Measurements from ENCODE around the gene SAMD15.
"Not testable (repeated sequence)": the region's sequence is repeated elsewhere in the genome, so short reads cannot be mapped to it uniquely, and the experiment has no call there.

Gene SAMD15

DNA sequence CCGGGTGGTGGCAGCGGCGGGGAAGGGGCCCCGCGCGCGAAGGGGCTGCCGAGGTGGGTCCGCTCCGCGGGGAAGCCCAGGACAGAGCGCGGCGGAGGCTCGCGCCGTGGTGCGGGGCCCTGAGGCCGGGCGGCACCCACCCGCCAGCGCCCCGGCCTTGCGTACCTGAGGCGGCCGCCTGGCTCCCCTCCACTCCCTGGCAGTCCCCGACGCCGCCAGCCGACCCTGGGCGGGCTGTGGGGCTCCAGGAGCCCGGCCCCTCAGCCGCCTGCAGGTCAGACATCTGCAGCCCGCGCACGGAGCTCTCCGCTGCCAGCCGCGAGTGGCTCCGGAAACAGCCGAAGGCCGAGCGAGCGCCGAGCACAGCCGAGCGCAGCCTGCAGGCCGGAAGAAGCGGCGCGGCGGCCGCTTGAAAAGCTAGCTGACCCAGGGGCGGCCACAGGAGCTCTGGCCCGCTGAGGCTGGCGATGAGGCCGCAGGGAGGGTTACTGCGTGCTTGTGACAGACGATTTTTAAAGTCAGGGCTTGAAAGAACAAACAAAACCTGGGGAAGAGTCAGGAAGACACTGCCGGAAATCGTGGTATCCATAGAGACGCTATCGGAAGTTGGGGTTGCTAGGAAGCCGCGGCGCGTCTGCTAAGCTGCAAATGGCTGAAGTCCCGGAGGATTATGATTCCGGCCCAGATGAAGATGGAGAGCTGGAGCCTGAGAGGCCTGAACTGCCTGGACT is at the start of gene SAMD15, which contains the start of gene TMED8:
SAMD15 (plus strand) TSS at position 609 of the 731 bp plus-strand sequence; CDS start at position 649, 40 bp downstream.
TMED8 (minus strand) TSS at position 324 of the 731 bp plus-strand sequence; CDS start at position 283, 41 bp downstream.
- peak; percentile 76 for DNase-seq

DNA sequence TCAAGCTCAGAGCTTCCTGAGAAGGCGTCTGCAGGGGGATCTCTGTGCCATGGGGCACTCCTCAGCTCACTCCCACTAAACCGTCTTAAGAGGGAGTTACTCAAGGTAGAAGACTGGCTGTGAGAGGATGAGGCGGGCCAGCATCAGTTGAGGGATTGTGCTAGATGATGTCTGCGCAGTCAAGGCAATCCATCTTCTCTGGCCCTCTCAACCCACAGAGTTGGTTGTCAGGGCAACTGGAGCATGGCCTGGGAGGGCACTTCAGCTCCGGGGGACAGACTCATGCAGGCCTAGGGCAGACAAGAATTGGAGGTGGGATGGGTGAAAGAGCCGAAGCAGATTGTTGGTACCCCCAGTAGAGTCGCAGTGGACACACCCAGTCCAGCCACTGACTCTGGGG is 47.3 kb upstream of the SAMD15 start:
- DNase-seq: no peak

DNA sequence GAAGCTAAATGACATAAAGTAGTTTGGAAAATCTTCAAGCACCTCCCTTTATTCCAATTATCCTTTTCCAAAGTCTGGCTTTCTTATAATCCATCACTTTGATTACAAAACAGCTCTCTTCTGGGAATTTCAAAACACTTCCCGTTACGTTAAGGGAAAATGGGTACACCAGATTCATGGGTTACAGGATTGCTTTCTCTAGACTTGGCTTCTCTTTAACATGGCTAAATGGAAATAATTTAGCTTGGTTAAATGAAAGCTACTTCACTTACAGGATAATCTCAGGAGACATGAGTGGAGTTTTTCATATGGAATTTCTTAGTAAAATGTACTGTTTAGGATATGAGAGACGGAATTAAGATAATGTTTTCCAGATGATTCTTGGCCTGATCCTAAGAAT is 41.6 kb upstream of the SAMD15 start:
- no peak for DNase-seq

GRCh38 chr14:77337255-77337654 is 39.9 kb upstream of the SAMD15 start:
- not testable (repeated sequence) for DNase-seq

- no peak for DNase-seq
Observed at GRCh38 chr14:77337880-77338279, 39.3 kb upstream of the SAMD15 start.

DNA sequence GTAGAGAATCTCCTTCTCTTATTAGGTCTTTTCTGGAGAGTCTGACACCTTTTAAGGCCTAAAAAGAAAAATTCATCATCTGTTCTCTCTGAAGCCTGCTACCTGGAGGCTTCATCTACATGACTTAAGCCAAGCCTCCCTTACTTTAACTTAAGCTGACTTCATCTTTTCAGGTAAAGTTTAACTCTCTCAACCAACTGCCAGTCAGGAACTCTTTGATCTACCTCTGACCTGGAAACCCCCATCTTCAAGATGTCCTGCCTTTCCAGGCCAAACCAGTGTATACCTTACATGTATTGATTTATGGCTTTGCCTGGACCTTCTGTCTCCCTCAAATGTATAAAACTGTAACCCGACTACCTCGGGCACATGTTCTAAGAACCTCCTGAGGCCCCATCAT is 38.9 kb upstream of the SAMD15 start:
- no peak for DNase-seq

DNA sequence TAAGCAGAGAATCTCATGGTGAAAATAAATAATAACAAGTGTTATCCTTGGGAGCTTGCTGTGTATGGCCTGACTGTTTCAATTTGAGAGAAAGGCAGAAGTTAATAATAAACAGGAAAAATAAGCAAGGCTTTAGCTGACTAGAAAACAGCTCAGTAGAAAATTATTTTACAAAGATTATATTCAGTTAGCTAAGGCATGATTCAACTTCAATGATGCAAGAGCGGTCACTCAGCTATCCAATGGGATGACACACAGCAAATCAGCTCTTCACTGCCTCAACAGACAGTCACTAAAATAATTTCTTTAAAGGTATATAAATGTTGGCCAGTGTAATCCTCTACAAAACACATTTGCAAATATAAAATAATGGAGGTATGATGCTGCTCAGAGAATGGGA is 37.8 kb upstream of the SAMD15 start:
- DNase-seq: no peak

- no peak for DNase-seq
Observed at GRCh38 chr14:77340389-77340788, 36.8 kb upstream of the SAMD15 start.

GRCh38 chr14:77342726-77343397 is 34.3 kb upstream of the SAMD15 start:
- DNase-seq: no peak

GRCh38 chr14:77343662-77344061 is 33.5 kb upstream of the SAMD15 start:
- DNase-seq: no peak

- no peak for DNase-seq
Observed at GRCh38 chr14:77344377-77344996, 32.7 kb upstream of the SAMD15 start.

DNA sequence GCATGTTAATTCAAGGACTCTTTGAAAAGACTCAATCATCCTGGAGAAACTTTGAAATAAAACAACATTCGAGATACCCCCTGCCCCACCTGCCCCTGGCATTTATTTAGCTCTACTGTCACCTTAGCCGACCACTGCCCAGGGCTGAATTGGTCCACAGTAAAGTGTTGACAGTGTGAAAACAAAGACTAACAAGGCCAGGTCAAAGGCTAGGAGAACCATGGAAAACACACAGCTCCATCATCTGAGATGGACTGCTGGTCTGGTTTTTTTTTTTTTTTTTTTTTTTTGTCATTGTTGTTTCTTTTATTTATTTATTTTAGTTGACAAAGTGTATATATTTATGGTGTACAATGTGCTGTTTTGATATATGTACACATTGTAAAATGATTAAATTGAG is 30.7 kb upstream of the SAMD15 start:
- no peak for DNase-seq

GRCh38 chr14:77347751-77348150 is 29.4 kb upstream of the SAMD15 start:
- DNase-seq: no peak

GRCh38 chr14:77353469-77354141 is 23.6 kb upstream of the SAMD15 start:
- no peak for DNase-seq

DNA sequence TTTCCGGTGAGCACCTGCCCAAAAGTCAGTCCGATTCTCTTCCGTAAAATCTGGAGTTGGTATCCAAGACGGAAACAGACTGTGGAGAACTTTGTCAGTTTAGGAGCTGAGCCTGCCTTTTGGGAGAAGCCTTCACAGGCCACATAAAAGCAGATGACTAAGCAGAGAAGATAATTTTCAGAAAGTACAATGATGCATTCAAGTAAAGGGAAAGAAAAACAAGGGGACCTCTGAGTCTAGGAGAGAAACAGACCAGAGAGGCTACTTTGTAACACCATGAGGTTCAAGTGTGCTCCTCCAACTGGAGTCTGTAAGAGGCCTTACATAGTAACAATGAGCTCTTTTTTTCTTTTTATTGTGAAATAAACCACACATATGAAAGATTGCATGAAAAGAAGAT is 21.4 kb upstream of the SAMD15 start:
- DNase-seq: no peak

DNA sequence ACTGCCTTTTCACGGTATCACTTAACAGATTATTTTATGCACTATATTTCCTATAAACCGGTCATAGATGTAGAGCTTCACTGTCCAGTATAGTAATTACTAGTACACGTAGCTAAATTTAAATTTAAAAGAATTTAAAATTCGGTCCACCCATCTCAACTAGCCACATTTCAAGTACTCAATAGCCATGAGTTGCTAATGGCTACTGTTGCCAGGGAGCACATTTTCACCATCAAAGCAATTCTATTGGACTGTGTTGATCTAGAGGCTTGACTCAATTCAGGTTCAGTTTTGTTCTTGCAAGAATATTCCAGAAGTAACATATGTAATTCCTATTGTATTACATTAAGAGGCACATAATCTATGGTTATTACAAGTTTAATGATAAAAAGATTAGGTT is 20.3 kb upstream of the SAMD15 start:
- no peak for DNase-seq

DNA sequence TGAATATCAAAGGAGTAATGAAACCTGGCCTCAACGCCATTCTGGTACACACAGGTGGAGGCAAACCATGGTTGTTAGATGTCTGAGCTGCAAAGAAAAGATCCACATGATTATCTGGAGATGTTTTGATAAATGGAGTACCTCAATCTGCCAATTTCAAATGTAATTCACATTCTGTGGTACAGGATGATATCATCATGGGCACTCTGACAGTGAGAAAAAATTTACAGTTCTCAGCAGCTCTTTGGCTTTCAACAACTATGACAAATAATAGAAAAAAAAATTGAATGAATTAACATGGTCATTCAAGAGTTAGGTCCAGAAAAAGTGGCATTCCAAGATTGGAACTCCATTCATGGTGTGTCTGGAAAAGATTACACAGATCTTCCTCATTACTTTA is 17.6 kb upstream of the SAMD15 start:
- DNase-seq: no peak

DNA sequence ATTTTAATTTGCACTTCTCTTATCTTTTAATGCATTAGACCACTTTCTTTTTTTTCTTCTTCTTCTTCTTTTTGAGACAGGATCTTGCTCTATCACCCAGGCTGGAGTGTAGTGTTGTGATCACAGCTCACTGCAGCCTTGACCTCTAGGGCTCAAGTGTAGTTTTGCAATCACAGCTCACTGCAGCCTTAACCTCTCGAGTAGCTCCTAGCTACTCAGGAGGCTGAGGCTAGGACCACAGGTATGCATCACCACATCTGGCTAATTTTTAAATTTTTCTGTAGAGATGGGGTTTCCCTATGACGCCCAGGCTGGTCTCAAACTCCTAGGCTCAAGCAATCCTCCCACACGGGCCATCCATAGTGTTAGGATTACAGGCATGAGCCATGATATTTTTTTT is 13.0 kb upstream of the SAMD15 start:
- DNase-seq: no peak

- DNase-seq: no peak
Observed at GRCh38 chr14:77369285-77369684, 7.9 kb upstream of the SAMD15 start.

GRCh38 chr14:77372304-77372841 is 4.8 kb upstream of the SAMD15 start:
- DNase-seq: no peak

GRCh38 chr14:77375164-77375950 is 1.8 kb upstream of the SAMD15 start:
- DNase-seq: no peak

All from NCI-H146 (cell line).